Ovary (tissue), 3 donors: ENCODE results near the gene ZRSR2.

ENCODE experiments used
- POLR2A ChIP-seq: fragments of 450-650 bp; IDR thresholded peaks from one replicate; pipeline ENCODE4 v1.6.1; 2017; ENCODE audit warnings: antibody characterized with exemption, mild to moderate bottlenecking, moderate library complexity
- TF ChIP-seq, protein P1 (sequence below), 3 donors: fragments of 450-650 bp in 2 of 3; fragments of 200-600 bp in 1 of 3; IDR thresholded peaks; one replicate each; pipeline versions ENCODE4 v1.5.1 to v1.8.0; 2016 to 2022; ENCODE audit warnings: antibody characterized with exemption in 3 of 3, mild to moderate bottlenecking in 1 of 3
- donor health status: DM: no; HTN: no; CAD: no.

DNA sequence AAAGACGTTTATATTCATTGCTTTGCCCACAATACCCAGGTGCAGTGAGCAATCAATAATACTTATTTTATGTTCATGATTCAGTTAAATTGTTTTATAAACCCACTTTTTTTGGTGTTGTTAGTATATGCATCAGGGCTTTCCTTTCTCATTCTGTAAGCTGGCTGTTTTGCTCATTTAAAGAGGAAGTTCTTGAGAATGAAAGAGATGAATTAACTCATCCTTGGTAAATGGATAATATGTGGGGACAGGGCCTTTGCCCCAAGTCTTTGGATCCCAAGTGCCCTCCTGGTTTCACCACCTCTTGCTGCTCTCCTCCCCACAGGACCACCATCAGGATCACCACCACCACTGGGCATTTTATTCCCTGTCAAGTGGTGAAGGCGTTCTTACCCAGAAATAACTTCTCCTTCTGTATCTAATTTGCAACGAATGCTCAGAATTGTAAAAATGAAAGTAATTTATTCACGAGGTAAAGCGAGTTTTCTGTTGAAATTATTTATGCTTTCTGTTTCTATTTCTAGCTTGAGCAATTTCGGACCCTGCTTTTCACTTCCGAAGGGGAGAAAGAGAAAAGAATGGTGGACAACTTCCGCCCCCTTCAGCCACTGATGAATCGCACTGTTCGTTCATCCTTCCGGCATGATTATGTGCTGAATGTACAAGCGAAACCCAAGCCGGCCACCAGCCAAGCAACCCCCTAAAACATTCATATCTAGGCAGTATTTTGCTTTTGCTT lies 8.2 kb upstream of the ZRSR2 start:
- no peak for TF ChIP-seq POLR2A
- TF ChIP-seq, protein P1, sequence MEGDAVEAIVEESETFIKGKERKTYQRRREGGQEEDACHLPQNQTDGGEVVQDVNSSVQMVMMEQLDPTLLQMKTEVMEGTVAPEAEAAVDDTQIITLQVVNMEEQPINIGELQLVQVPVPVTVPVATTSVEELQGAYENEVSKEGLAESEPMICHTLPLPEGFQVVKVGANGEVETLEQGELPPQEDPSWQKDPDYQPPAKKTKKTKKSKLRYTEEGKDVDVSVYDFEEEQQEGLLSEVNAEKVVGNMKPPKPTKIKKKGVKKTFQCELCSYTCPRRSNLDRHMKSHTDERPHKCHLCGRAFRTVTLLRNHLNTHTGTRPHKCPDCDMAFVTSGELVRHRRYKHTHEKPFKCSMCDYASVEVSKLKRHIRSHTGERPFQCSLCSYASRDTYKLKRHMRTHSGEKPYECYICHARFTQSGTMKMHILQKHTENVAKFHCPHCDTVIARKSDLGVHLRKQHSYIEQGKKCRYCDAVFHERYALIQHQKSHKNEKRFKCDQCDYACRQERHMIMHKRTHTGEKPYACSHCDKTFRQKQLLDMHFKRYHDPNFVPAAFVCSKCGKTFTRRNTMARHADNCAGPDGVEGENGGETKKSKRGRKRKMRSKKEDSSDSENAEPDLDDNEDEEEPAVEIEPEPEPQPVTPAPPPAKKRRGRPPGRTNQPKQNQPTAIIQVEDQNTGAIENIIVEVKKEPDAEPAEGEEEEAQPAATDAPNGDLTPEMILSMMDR (IDR thresholded peaks at IDR 0.05), result no peak
